Ovary (tissue), 9 donors: ENCODE data around the gene CXCR5. TPM values are rescaled to one million over a fixed set of nuclear protein-coding genes. Genes with fewer than 3 reads are reported as not detected.

Experiments
- DNase-seq, 5 donors: peaks; one replicate each; pipeline ENCODE4 v3.0.0-alpha.2; 2019 to 2020
- H3K27ac ChIP-seq, 2 donors: fragments of 200-600 bp; one replicate each; pipeline versions ENCODE4 v1.5.1 to v1.8.0; 2019 to 2022
- H3K27me3 ChIP-seq: fragments of 200-600 bp; one replicate; pipeline ENCODE4 v1.8.0; 2022
- H3K36me3 ChIP-seq: fragments of 200-600 bp; sonication (generic); one replicate; pipeline ENCODE4 v1.5.1; 2019
- H3K4me1 ChIP-seq: one replicate; pipeline ENCODE4 v1.8.1; 2013; ENCODE audit warnings: mild to moderate bottlenecking, moderate library complexity; ENCODE audit not compliant: insufficient read depth
- H3K4me3 ChIP-seq: fragments of 200-600 bp; sonication (generic); one replicate; pipeline ENCODE4 v1.5.1; 2017
- H3K9me3 ChIP-seq, 2 donors: fragments of 200-600 bp in 1 of 2; sonication (generic) in 1 of 2; one replicate each; pipeline versions ENCODE4 v1.5.1 to v1.8.1; 2013 to 2019; ENCODE audit warnings: mild to moderate bottlenecking in 1 of 2, moderate library complexity in 1 of 2
- CTCF ChIP-seq, 3 donors: fragments of 450-650 bp in 2 of 3; fragments of 200-600 bp in 1 of 3; IDR thresholded peaks; one replicate each; pipeline versions ENCODE4 v1.5.1 to v1.8.0; 2016 to 2022; ENCODE audit warnings: antibody characterized with exemption in 3 of 3, mild to moderate bottlenecking in 1 of 3
- EP300 ChIP-seq: sonication (generic); formaldehyde crosslinking; IDR thresholded peaks from one replicate; pipeline ENCODE4 v1.6.1; 2017; ENCODE audit warnings: antibody characterized with exemption
- POLR2A ChIP-seq: fragments of 450-650 bp; IDR thresholded peaks from one replicate; pipeline ENCODE4 v1.6.1; 2017; ENCODE audit warnings: antibody characterized with exemption, mild to moderate bottlenecking, moderate library complexity
- WGBS, 3 donors: extraction: QIAGEN DNeasy Blood & Tissue Kit in 1 of 3; methylation state at CpG; one replicate each; pipeline versions ENCODE4 v1.1.5 to v1.1.7; 2013 to 2017; 5-methylcytosine and 5-hydroxymethylcytosine counted together
- intact Hi-C, 4 donors: fragments of 100-400 bp; cut with DNase I; formaldehyde crosslinking; loops; one replicate each; pipeline versions ENCODE4 v1.11.0 to v1.15.1; 2022 to 2023
- polyA plus RNA-seq, 2 donors: library from polyadenylated mRNA; stranded (reverse); fragments of 200-250 nt in 1 of 2; fragments of 350-450 nt in 1 of 2; fragmentation: Illumina TruSeq in 1 of 2; extraction: RNeasy Lipid Tissue Mini Kit (QIAGEN cat#74804) in 1 of 2; gene quantifications; one replicate each; pipeline ENCODE4 v1.2.3, GENCODE V29; 2013 to 2014
- total RNA-seq, 7 donors: library from RNA; depleted of rRNA in 2 of 7; stranded (reverse); fragments of >200 nt in 2 of 7; fragmentation: NEBNext Ultra II Directional in 3 of 7; extraction: Animal tissue kit (Norgen Biotek cat#: 25700) in 3 of 7; gene quantifications; one replicate each; pipeline versions ENCODE4 v1.1.0 to v1.2.4, GENCODE V29; 2016 to 2023
- donor health status: DM: no; HTN: no; CAD: no; lungs with moderate emphysema.
- donor health status: DM: no; HTN: no; CAD: no.
- donor health status: Bipolar disorder and iron deficiency.
- donor health status: DM: yes; HTN: yes; CAD: no.
- donor health status: DM: no; HTN: no; CAD: no.
- donor health status: DM: yes; HTN: yes; CAD: no.

CXCR5 gene
- total and polyA plus RNA-seq, 9 donors: 0.05 to 0.17 TPM; not detected in 7

GRCh38 chr11:118930094-118930712 is 46.5 kb downstream of the CXCR5 start:
- peaks cover 4% of the 10 kb centered on the region for H3K4me1 ChIP-seq
- H3K27ac ChIP-seq: peak overlapping the region; percentile 76 to 90
- H3K9me3 ChIP-seq: no peaks in the 10 kb centered on the region
- no peaks in the 10 kb centered on the region for H3K36me3 ChIP-seq
- H3K27me3 ChIP-seq: no peaks in the 10 kb centered on the region
- DNase-seq: peak; percentile 80 to 92 (median 89)
- TF ChIP-seq EP300 (peak; percentile 50), CTCF (IDR thresholded peaks at IDR 0.05) (peak; percentile 91 to 97 (median 95)), POLR2A (no peak)
- WGBS, 3 donors: 1 to 2% (median 1%) methylated on average over 20 of the region's 20 CpGs
- peak overlapping the region; percentile 98 for H3K4me3 ChIP-seq
- intact Hi-C loops: loop anchor here in 2 of 4 donors (5.0 kb wide), 2 partner anchors 143 to 243 kb away; no protein-coding TSS in a partner anchor

- H3K4me3 ChIP-seq: no peak overlapping the region
- intact Hi-C loops: loop anchor here in 2 of 4 donors (5.0 kb wide), 2 partner anchors 144 to 244 kb away; no protein-coding TSS in a partner anchor
- no peaks in the 10 kb centered on the region for H3K36me3 ChIP-seq
- no peak for DNase-seq
- peaks cover 4% of the 10 kb centered on the region for H3K4me1 ChIP-seq
- no peak overlapping the region for H3K27ac ChIP-seq
- no peaks in the 10 kb centered on the region for H3K9me3 ChIP-seq
- H3K27me3 ChIP-seq: no peaks in the 10 kb centered on the region
- TF ChIP-seq EP300: no peak
- TF ChIP-seq POLR2A: no peak
- no peak for TF ChIP-seq CTCF (IDR thresholded peaks at IDR 0.05)
Measured at GRCh38 chr11:118931571-118931970, 47.9 kb downstream of the CXCR5 start.

GRCh38 chr11:118933486-118933885 is 49.8 kb downstream of the CXCR5 start:
- no peaks in the 10 kb centered on the region for H3K27me3 ChIP-seq
- peaks cover 1% of the 10 kb centered on the region for H3K4me1 ChIP-seq
- intact Hi-C loops: loop anchor here in 2 of 4 donors (5.0 kb wide), 2 partner anchors 146 to 246 kb away; no protein-coding TSS in a partner anchor
- H3K9me3 ChIP-seq: no peaks in the 10 kb centered on the region
- no peaks in the 10 kb centered on the region for H3K36me3 ChIP-seq
- H3K4me3 ChIP-seq: no peak overlapping the region
- TF ChIP-seq CTCF (IDR thresholded peaks at IDR 0.05): no peak
- TF ChIP-seq EP300: no peak
- no peak for TF ChIP-seq POLR2A
- DNase-seq: peak in 4 of 5 donors; percentile 26 to 53 (median 35)
- 1 to 7% (median 5%) methylated on average over 4 of the region's 4 CpGs for WGBS, 3 donors
- H3K27ac ChIP-seq: no peak overlapping the region

GRCh38 chr11:118935376-118935775 is 51.7 kb downstream of the CXCR5 start:
- TF ChIP-seq EP300 (no peak), POLR2A (no peak), CTCF (IDR thresholded peaks at IDR 0.05) (no peak)

More at GRCh38 chr11:118935376-118935775, 51.7 kb downstream of the CXCR5 start:
- H3K4me1 ChIP-seq: peaks cover 1% of the 10 kb centered on the region
- no peaks in the 10 kb centered on the region for H3K9me3 ChIP-seq
- intact Hi-C loops: loop anchor here in 1 of 4 donors (5.0 kb wide), 1 partner anchor 33 kb away; no protein-coding TSS in a partner anchor
- DNase-seq: no peak
- no peaks in the 10 kb centered on the region for H3K27me3 ChIP-seq
- H3K27ac ChIP-seq: no peak overlapping the region
- H3K36me3 ChIP-seq: no peaks in the 10 kb centered on the region
- WGBS, 3 donors: 75 to 90% (median 76%) methylated on average over 8 of the region's 8 CpGs
- H3K4me3 ChIP-seq: no peak overlapping the region
